ENCODE measurements around the gene FHIT.

FHIT gene

GRCh38 chr3:59750391-59750790, 1500.9 kb downstream of the FHIT start:
- H3K27me3 Mint-ChIP-seq, result peaks cover 2% of the 10 kb centered on the region
- ATAC-seq (no peak), DNase-seq (no peak)
- no peak overlapping the region for H3K27ac Mint-ChIP-seq
- peaks cover 7 to 13% of the 10 kb centered on the region in 2 donors for H3K9me3 Mint-ChIP-seq
- no peak overlapping the region for H3K4me3 Mint-ChIP-seq
- H3K4me1 Mint-ChIP-seq, result peaks cover 31% of the 10 kb centered on the region

- Mint-ChIP-seq H3K4me1 (peaks cover 26% of the 10 kb centered on the region), H3K9me3 (peaks cover 7 to 13% of the 10 kb centered on the region in 2 donors), H3K27ac (no peak overlapping the region), H3K4me3 (no peak overlapping the region), H3K27me3 (no peaks in the 10 kb centered on the region)
- DNase-seq (no peak), ATAC-seq (no peak)
These were observed 1502.0 kb downstream of the FHIT start for GRCh38 chr3:59749291-59749690.

GRCh38 chr3:59746585-59746984, 1504.7 kb downstream of the FHIT start:
- Mint-ChIP-seq H3K4me3 (no peak overlapping the region), H3K4me1 (peaks cover under 1% of the 10 kb centered on the region), H3K27ac (no peak overlapping the region), H3K9me3 (peaks cover 2 to 18% of the 10 kb centered on the region in 2 donors), H3K27me3 (peaks cover 9% of the 10 kb centered on the region)
- ATAC-seq (no peak), DNase-seq (no peak)

- no peak overlapping the region for H3K27ac Mint-ChIP-seq
- H3K4me3 Mint-ChIP-seq, result no peak overlapping the region
- peaks cover 9% of the 10 kb centered on the region for H3K27me3 Mint-ChIP-seq
- ATAC-seq (no peak), DNase-seq (no peak)
- peaks cover 19% of the 10 kb centered on the region for H3K4me1 Mint-ChIP-seq
- H3K9me3 Mint-ChIP-seq, result peaks cover 0 to 6% of the 10 kb centered on the region in 2 donors
These were observed 1514.0 kb downstream of the FHIT start for GRCh38 chr3:59737241-59737640.

GRCh38 chr3:59734061-59734460, 1517.2 kb downstream of the FHIT start:
- Mint-ChIP-seq H3K4me3 (no peak overlapping the region), H3K4me1 (peaks cover 31% of the 10 kb centered on the region), H3K27me3 (peaks cover 7% of the 10 kb centered on the region), H3K27ac (no peak overlapping the region), H3K9me3 (no peaks in the 10 kb centered on the region)
- DNase-seq (no peak), ATAC-seq (no peak)

GRCh38 chr3:59733041-59733809, 1518.0 kb downstream of the FHIT start:
- Mint-ChIP-seq H3K9me3 (no peaks in the 10 kb centered on the region), H3K27me3 (peaks cover 7% of the 10 kb centered on the region)
- no peak for DNase-seq

GRCh38 chr3:59731943-59732342, 1519.3 kb downstream of the FHIT start:
- H3K4me1 Mint-ChIP-seq, result peaks cover 31% of the 10 kb centered on the region
- peak; percentile 86 for ATAC-seq
- H3K4me3 Mint-ChIP-seq, result peak overlapping the region in 1 of 2 donors; percentile 2
- no peaks in the 10 kb centered on the region for H3K9me3 Mint-ChIP-seq
- peaks cover 7% of the 10 kb centered on the region for H3K27me3 Mint-ChIP-seq
- DNase-seq, result peak in 1 of 2 donors; percentile 26
- H3K27ac Mint-ChIP-seq, result peak overlapping the region in 1 of 2 donors; percentile 35

More at GRCh38 chr3:59733041-59733809, 1518.0 kb downstream of the FHIT start:
- Mint-ChIP-seq H3K27ac (no peak overlapping the region), H3K4me1 (peaks cover 31% of the 10 kb centered on the region), H3K4me3 (no peak overlapping the region)
- no peak for ATAC-seq

- Mint-ChIP-seq H3K27ac (no peak overlapping the region), H3K4me3 (no peak overlapping the region), H3K27me3 (peaks cover 7% of the 10 kb centered on the region), H3K4me1 (peaks cover 43% of the 10 kb centered on the region), H3K9me3 (peaks cover 0 to 6% of the 10 kb centered on the region in 2 donors)
- no peak for ATAC-seq
- no peak for DNase-seq
These were observed 1520.7 kb downstream of the FHIT start for GRCh38 chr3:59730591-59730990.

GRCh38 chr3:59728587-59728908, 1522.7 kb downstream of the FHIT start:
- DNase-seq (no peak), ATAC-seq (no peak)
- peaks cover 15% of the 10 kb centered on the region for H3K27me3 Mint-ChIP-seq
- no peak overlapping the region for H3K4me3 Mint-ChIP-seq
- H3K27ac Mint-ChIP-seq, result no peak overlapping the region
- H3K9me3 Mint-ChIP-seq, result peaks cover 13 to 17% of the 10 kb centered on the region in 2 donors
- H3K4me1 Mint-ChIP-seq, result peaks cover 37% of the 10 kb centered on the region

GRCh38 chr3:59727902-59728586, 1523.2 kb downstream of the FHIT start:
- ATAC-seq (no peak), DNase-seq (no peak)
- Mint-ChIP-seq H3K9me3 (peaks cover 13 to 17% of the 10 kb centered on the region in 2 donors), H3K27me3 (peaks cover 15% of the 10 kb centered on the region), H3K27ac (no peak overlapping the region), H3K4me3 (no peak overlapping the region), H3K4me1 (peaks cover 32% of the 10 kb centered on the region)

GRCh38 chr3:59726279-59726678, 1525.0 kb downstream of the FHIT start:
- DNase-seq (peak in 1 of 2 donors; percentile 57), ATAC-seq (peak; percentile 90)
- Mint-ChIP-seq H3K27me3 (peaks cover 15% of the 10 kb centered on the region), H3K9me3 (peaks cover 13 to 17% of the 10 kb centered on the region in 2 donors), H3K4me3 (no peak overlapping the region), H3K4me1 (peaks cover 14% of the 10 kb centered on the region), H3K27ac (no peak overlapping the region)

- Mint-ChIP-seq H3K4me3 (no peak overlapping the region), H3K4me1 (no peaks in the 10 kb centered on the region), H3K27ac (no peak overlapping the region), H3K27me3 (peaks cover 8% of the 10 kb centered on the region), H3K9me3 (peaks cover 5 to 21% of the 10 kb centered on the region in 2 donors)
- DNase-seq (no peak), ATAC-seq (no peak)
These were observed 1533.5 kb downstream of the FHIT start for GRCh38 chr3:59717679-59718205.

- no peak overlapping the region for H3K27ac Mint-ChIP-seq
- peaks cover 8 to 25% of the 10 kb centered on the region in 2 donors for H3K9me3 Mint-ChIP-seq
- no peaks in the 10 kb centered on the region for H3K27me3 Mint-ChIP-seq
- ATAC-seq (no peak), DNase-seq (no peak)
- no peaks in the 10 kb centered on the region for H3K4me1 Mint-ChIP-seq
- no peak overlapping the region for H3K4me3 Mint-ChIP-seq
These were observed 1537.2 kb downstream of the FHIT start for GRCh38 chr3:59714066-59714465.

- Mint-ChIP-seq H3K9me3 (peaks cover 8 to 21% of the 10 kb centered on the region in 2 donors), H3K27me3 (no peaks in the 10 kb centered on the region), H3K4me1 (no peaks in the 10 kb centered on the region), H3K4me3 (no peak overlapping the region), H3K27ac (no peak overlapping the region)
- ATAC-seq (no peak), DNase-seq (no peak)
These were observed 1540.7 kb downstream of the FHIT start for GRCh38 chr3:59710554-59710953.

GRCh38 chr3:59709702-59710553, 1541.3 kb downstream of the FHIT start:
- ATAC-seq (peak; percentile 74), DNase-seq (no peak)
- no peaks in the 10 kb centered on the region for H3K27me3 Mint-ChIP-seq
- H3K27ac Mint-ChIP-seq, result no peak overlapping the region
- H3K9me3 Mint-ChIP-seq, result peaks cover 8 to 15% of the 10 kb centered on the region in 2 donors
- no peak overlapping the region for H3K4me3 Mint-ChIP-seq
- H3K4me1 Mint-ChIP-seq, result no peaks in the 10 kb centered on the region
